ENCODE results near the gene KCNH3. TPM values are rescaled to one million over a fixed set of nuclear protein-coding genes. Genes with fewer than 3 reads are reported as not detected.

Gene KCNH3
- total RNA-seq, 2 experiments from 2014 or later, result 0.06 to 0.57 TPM

DNA sequence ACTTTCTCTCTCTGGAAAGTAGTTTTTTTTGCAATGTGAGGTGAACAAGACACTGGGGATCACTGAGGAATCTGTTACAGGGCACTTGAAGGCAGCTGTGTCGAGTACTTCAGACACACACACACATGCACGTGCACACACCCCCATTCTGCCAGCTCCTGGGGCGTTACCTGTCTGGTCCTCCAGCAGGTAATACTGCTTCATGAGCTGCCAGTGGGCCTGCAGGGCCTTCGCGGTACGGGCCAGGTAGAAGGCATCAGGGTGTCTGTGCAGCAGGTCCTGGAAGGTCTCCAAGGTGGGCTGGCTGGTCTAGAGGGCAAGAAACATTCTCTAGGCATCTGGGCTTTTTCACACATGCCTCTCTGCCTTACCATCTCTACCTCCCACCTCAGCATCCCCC lies 24.0 kb downstream of the KCNH3 start:
- TF ChIP-seq EZH2phosphoT487 (IDR thresholded peaks at IDR 0.05; ENCODE audit: borderline replicate concordance, low read depth, low read length) (no peak), CTCF (conservative IDR thresholded peaks at IDR 0.05; ENCODE audit: low read length) (no peak)
- Histone ChIP-seq H3K36me3 (ENCODE audit: insufficient read depth, low read length) (peaks cover 73% of the 10 kb centered on the region), H3K9me2 (ENCODE audit: insufficient read depth, low read length) (no peaks in the 10 kb centered on the region), H3K4me3 (ENCODE audit: low read depth, low read length, poor library complexity, severe bottlenecking) (no peak overlapping the region), H4K20me1 (ENCODE audit: insufficient read depth, low read length) (no peaks in the 10 kb centered on the region), H3K4me2 (ENCODE audit: low read length) (no peak overlapping the region), H3K4me1 (ENCODE audit: insufficient read depth, low read length, poor library complexity, severe bottlenecking) (peaks cover 8% of the 10 kb centered on the region), H3K27ac (ENCODE audit: low read depth, low read length, poor library complexity, severe bottlenecking) (no peak overlapping the region), H3K9me3 (ENCODE audit: low read length) (no peaks in the 10 kb centered on the region), H2AFZ (ENCODE audit: low read length) (no peak overlapping the region), H3K79me2 (ENCODE audit: insufficient read depth, low read depth, low read length) (peaks cover 12% of the 10 kb centered on the region)
- CTCF ChIA-PET (ENCODE audit: unreplicated experiment), result no interaction called here
- intact Hi-C loops (cut with micrococcal nuclease; ENCODE audit: unreplicated experiment), result no loop called here
- DNase-seq (ENCODE audit: low spot score), result no peak
- no TSS peak for BruUV-seq (replicated peaks)
- POLR2A ChIA-PET, result interaction anchor here (0.8 to 1.7 kb wide), 3 partner anchors 10 to 12 kb away, joined by 3 to 4 read pairs (median 3); no protein-coding TSS in a partner anchor

GRCh38 chr12:49563951-49564685 lies 25.3 kb downstream of the KCNH3 start:
- H3K9me2 ChIP-seq (ENCODE audit: insufficient read depth, low read length), result no peaks in the 10 kb centered on the region
- H3K9me3 ChIP-seq (ENCODE audit: low read length), result no peaks in the 10 kb centered on the region
- no TSS peak for BruUV-seq (replicated peaks)
- DNase-seq (ENCODE audit: low spot score), result no peak
- no peak overlapping the region for H3K27ac ChIP-seq (ENCODE audit: low read depth, low read length, poor library complexity, severe bottlenecking)
- no peak for TF ChIP-seq EZH2phosphoT487 (IDR thresholded peaks at IDR 0.05; ENCODE audit: borderline replicate concordance, low read depth, low read length)
- TF ChIP-seq CTCF (conservative IDR thresholded peaks at IDR 0.05; ENCODE audit: low read length), result no peak
- peaks cover 63% of the 10 kb centered on the region for H3K36me3 ChIP-seq (ENCODE audit: insufficient read depth, low read length)
- H3K79me2 ChIP-seq (ENCODE audit: insufficient read depth, low read depth, low read length), result peaks cover 22% of the 10 kb centered on the region
- H3K4me2 ChIP-seq (ENCODE audit: low read length), result no peak overlapping the region
- no peak overlapping the region for H3K4me3 ChIP-seq (ENCODE audit: low read depth, low read length, poor library complexity, severe bottlenecking)
- intact Hi-C loops (cut with micrococcal nuclease; ENCODE audit: unreplicated experiment), result no loop called here
- ChIA-PET CTCF (ENCODE audit: unreplicated experiment) (no interaction called here), POLR2A (interaction anchor here (0.6 kb wide), 1 partner anchor 72 kb away, joined by 3 read pairs; no protein-coding TSS in a partner anchor)
- peaks cover 11% of the 10 kb centered on the region for H3K4me1 ChIP-seq (ENCODE audit: insufficient read depth, low read length, poor library complexity, severe bottlenecking)
- no peaks in the 10 kb centered on the region for H4K20me1 ChIP-seq (ENCODE audit: insufficient read depth, low read length)
- H2AFZ ChIP-seq (ENCODE audit: low read length), result no peak overlapping the region

- TF ChIP-seq CTCF (conservative IDR thresholded peaks at IDR 0.05; ENCODE audit: low read length), result no peak
- no peak for TF ChIP-seq EZH2phosphoT487 (IDR thresholded peaks at IDR 0.05; ENCODE audit: borderline replicate concordance, low read depth, low read length)
- ChIA-PET CTCF (ENCODE audit: unreplicated experiment) (no interaction called here), POLR2A (no interaction called here)
- Histone ChIP-seq H3K27ac (ENCODE audit: low read depth, low read length, poor library complexity, severe bottlenecking) (no peak overlapping the region), H3K9me2 (ENCODE audit: insufficient read depth, low read length) (no peaks in the 10 kb centered on the region), H2AFZ (ENCODE audit: low read length) (no peak overlapping the region), H3K79me2 (ENCODE audit: insufficient read depth, low read depth, low read length) (peaks cover 28% of the 10 kb centered on the region), H3K4me1 (ENCODE audit: insufficient read depth, low read length, poor library complexity, severe bottlenecking) (peaks cover 12% of the 10 kb centered on the region), H3K4me2 (ENCODE audit: low read length) (no peak overlapping the region), H3K36me3 (ENCODE audit: insufficient read depth, low read length) (peaks cover 56% of the 10 kb centered on the region), H3K9me3 (ENCODE audit: low read length) (no peaks in the 10 kb centered on the region), H4K20me1 (ENCODE audit: insufficient read depth, low read length) (no peaks in the 10 kb centered on the region), H3K4me3 (ENCODE audit: low read depth, low read length, poor library complexity, severe bottlenecking) (no peak overlapping the region)
- DNase-seq (ENCODE audit: low spot score), result no peak
- intact Hi-C loops (cut with micrococcal nuclease; ENCODE audit: unreplicated experiment), result no loop called here
- no TSS peak for BruUV-seq (replicated peaks)
Measured at GRCh38 chr12:49564686-49565405, 26.0 kb downstream of the KCNH3 start.
